Gastroesophageal sphincter (tissue), 4 donors: Measurements from ENCODE around the gene RGS5. TPM values are rescaled to one million over a fixed set of nuclear protein-coding genes. Genes with fewer than 3 reads are reported as not detected.

Experiments
- ATAC-seq: fragments of 150-250 bp; one replicate; pipeline ENCODE4 v1.9.1; 2016; ENCODE audit warnings: mild to moderate bottlenecking, moderate library complexity
- H3K27ac ChIP-seq, 4 donors: fragments of 200-600 bp; sonication (generic) in 3 of 4; 1 replicate in 3 of 4; 2 replicates in 1 of 4; pipeline ENCODE4 v1.5.1; 2016 to 2019
- H3K27me3 ChIP-seq: fragments of 200-600 bp; sonication (generic); one replicate; pipeline ENCODE4 v1.5.1; 2019
- H3K36me3 ChIP-seq, 2 donors: fragments of 200-600 bp; sonication (generic); one replicate each; pipeline ENCODE4 v1.5.1; 2019; ENCODE audit warnings: control low read depth in 1 of 2
- H3K4me1 ChIP-seq, 3 donors: fragments of 200-600 bp; sonication (generic); 1 replicate in 2 of 3; 2 replicates in 1 of 3; pipeline ENCODE4 v1.5.1; 2016 to 2019; ENCODE audit warnings: control low read depth in 2 of 3
- H3K4me3 ChIP-seq, 2 donors: fragments of 200-600 bp; sonication (generic); one replicate each; pipeline ENCODE4 v1.5.1; 2019; ENCODE audit warnings: mild to moderate bottlenecking in 1 of 2, moderate library complexity in 1 of 2
- H3K9me3 ChIP-seq, 3 donors: fragments of 200-600 bp; sonication (generic); one replicate each; pipeline ENCODE4 v1.5.1; 2017 to 2019; ENCODE audit warnings: control low read depth in 2 of 3
- CTCF ChIP-seq, 4 experiments: fragments of 200-600 bp in 2 of 4; fragments of 450-650 bp in 2 of 4; sonication (generic) in 1 of 4; IDR thresholded peaks; one replicate each; pipeline ENCODE4 v1.5.1; 2017 to 2019; ENCODE audit warnings: antibody characterized with exemption in 4 of 4, mild to moderate bottlenecking in 2 of 4, moderate library complexity in 2 of 4
- EP300 ChIP-seq: sonication (generic); formaldehyde crosslinking; IDR thresholded peaks from one replicate; pipeline ENCODE4 v1.6.1; 2017; ENCODE audit warnings: antibody characterized with exemption, mild to moderate bottlenecking
- POLR2A ChIP-seq, 2 donors: fragments of 450-650 bp; IDR thresholded peaks; one replicate each; pipeline ENCODE4 v1.6.1; 2017; ENCODE audit warnings: antibody characterized with exemption in 2 of 2, mild to moderate bottlenecking in 2 of 2, moderate library complexity in 1 of 2
- POLR2AphosphoS5 ChIP-seq: sonication (generic); formaldehyde crosslinking; IDR thresholded peaks from one replicate; pipeline ENCODE4 v1.6.1; 2017; ENCODE audit warnings: antibody characterized with exemption
- WGBS, 2 donors: methylation state at CpG; one replicate each; pipeline ENCODE4 v1.1.5; 2018; ENCODE audit warnings: low coverage in 1 of 2; 5-methylcytosine and 5-hydroxymethylcytosine counted together
- total RNA-seq, 4 donors: library from RNA; depleted of rRNA; stranded (reverse); fragments of >200 nt; gene quantifications; one replicate each; pipeline ENCODE4 v1.1.0, GENCODE V29; 2016

The RGS5 gene
- total RNA-seq, 4 donors from 2014 or later = 267 to 427 (median 386) TPM

DNA sequence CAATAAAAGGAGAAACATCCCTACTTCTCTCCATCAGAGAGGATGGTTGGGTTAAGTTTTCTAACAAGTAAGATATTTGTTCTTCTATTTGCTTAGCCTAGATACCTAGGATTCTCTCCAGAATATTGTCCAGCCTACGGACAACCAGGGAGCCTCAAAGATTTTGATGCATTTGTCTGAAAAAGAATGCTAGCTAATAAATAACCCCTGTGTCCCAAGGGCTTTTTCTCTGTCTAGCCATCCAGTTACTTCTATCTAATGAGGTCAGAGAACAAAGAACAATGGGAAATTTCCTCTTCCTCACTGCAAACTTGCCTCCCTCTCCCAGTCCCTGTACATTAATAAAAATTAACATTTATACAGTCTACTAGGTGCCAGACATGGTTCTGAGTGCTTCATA is 810 bp downstream of the RGS5 start:
- peak overlapping the region; percentile 33 to 44 for H3K4me3 ChIP-seq
- TF ChIP-seq POLR2A (IDR thresholded peaks at IDR 0.05) (no peak), POLR2AphosphoS5 (no peak), CTCF (IDR thresholded peaks at IDR 0.05) (no peak)
- peak overlapping the region; percentile 1 to 74 (median 49) for H3K27ac ChIP-seq
- no peaks in the 10 kb centered on the region for H3K36me3 ChIP-seq
- WGBS, 2 donors = 33 to 44% methylated on average over 1 of the region's 1 CpG
- no peaks in the 10 kb centered on the region for H3K9me3 ChIP-seq
- H3K27me3 ChIP-seq = no peaks in the 10 kb centered on the region
- H3K4me1 ChIP-seq = peaks cover 0 to 25% (median 0%) of the 10 kb centered on the region in 3 donors
- no peak for ATAC-seq

GRCh38 chr1:163197022-163197421 is 5.7 kb downstream of the RGS5 start:
- H3K4me1 ChIP-seq = peaks cover 0 to 25% (median 0%) of the 10 kb centered on the region in 3 donors
- TF ChIP-seq POLR2A (IDR thresholded peaks at IDR 0.05) (no peak), POLR2AphosphoS5 (no peak), CTCF (IDR thresholded peaks at IDR 0.05) (no peak), EP300 (no peak)
- ATAC-seq = no peak
- H3K36me3 ChIP-seq = no peaks in the 10 kb centered on the region
- WGBS, 2 donors = 88 to 91% methylated on average over 3 to 4 of the region's 4 CpGs
- H3K4me3 ChIP-seq = no peak overlapping the region
- H3K9me3 ChIP-seq = no peaks in the 10 kb centered on the region
- peak overlapping the region in 1 of 4 donors; percentile 5 for H3K27ac ChIP-seq
- no peaks in the 10 kb centered on the region for H3K27me3 ChIP-seq

DNA sequence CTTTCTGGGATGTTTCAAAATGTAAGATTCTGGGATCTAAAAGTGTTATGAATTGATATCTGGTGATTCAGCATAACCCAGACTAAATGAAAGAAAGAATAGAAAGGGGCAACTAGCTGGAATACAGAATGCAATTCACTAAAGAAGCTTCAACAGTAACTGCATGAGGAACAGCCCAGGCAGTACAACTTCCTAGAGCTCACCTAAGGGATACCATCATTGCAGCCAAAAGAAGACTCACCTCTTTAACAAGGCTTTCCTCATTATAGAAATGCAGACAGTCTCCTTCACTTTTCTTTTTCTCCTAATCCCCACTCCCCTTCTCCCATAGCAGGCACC is 6.3 kb downstream of the RGS5 start:
- H3K36me3 ChIP-seq = no peaks in the 10 kb centered on the region
- H3K4me1 ChIP-seq = peaks cover 0 to 25% (median 0%) of the 10 kb centered on the region in 3 donors
- ATAC-seq = peak; percentile 10

DNA sequence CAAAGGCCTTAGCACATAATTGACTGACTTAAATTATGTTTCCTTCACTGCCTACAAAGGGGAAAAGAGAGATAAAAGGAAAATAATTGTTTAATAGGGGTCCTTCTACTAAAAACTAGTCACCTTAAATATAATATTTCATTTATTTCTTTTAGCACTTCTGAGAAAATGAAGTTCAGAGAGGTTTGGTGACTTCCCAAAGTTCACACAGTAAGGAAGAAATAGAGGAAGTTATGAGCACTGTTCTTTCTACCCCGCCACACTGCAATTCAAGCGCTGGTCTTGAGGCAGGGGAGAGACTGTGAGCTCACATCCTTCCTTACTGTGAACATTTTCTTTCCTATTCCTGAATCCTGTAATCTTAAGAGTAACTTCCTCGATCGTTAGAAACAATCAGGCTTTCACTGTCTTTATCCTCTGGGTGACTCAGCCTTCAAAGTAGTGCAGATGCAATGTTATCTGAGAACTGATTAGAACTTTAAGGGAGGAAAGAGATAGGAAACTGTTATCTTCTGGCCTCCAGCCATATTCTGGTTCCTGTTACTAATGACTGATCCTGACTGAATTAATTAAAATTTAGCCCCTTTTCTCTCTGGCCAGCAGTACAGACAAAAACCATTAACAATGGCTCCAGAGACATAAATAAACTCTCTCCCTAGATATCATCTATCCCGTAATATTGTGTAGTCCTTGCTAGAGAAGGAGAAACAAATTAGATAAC is 6.8 kb downstream of the RGS5 start:
- Histone ChIP-seq H3K27ac (no peak overlapping the region), H3K27me3 (no peaks in the 10 kb centered on the region), H3K9me3 (no peaks in the 10 kb centered on the region), H3K4me1 (peaks cover 0 to 25% (median 0%) of the 10 kb centered on the region in 3 donors), H3K36me3 (no peaks in the 10 kb centered on the region), H3K4me3 (no peak overlapping the region)
- TF ChIP-seq POLR2A (IDR thresholded peaks at IDR 0.05) (no peak), EP300 (no peak), CTCF (IDR thresholded peaks at IDR 0.05) (no peak), POLR2AphosphoS5 (no peak)
- 33 to 39% methylated on average over 3 to 5 of the region's 5 CpGs for WGBS, 2 donors
- ATAC-seq = peak; percentile 65

More for the DNA sequence above, 6.3 kb downstream of the RGS5 start:
- no peak overlapping the region for H3K4me3 ChIP-seq
- no peak for TF ChIP-seq POLR2A (IDR thresholded peaks at IDR 0.05)
- no peak for TF ChIP-seq EP300
- TF ChIP-seq POLR2AphosphoS5 = no peak
- no peak for TF ChIP-seq CTCF (IDR thresholded peaks at IDR 0.05)
- no peaks in the 10 kb centered on the region for H3K27me3 ChIP-seq
- H3K27ac ChIP-seq = no peak overlapping the region
- H3K9me3 ChIP-seq = no peaks in the 10 kb centered on the region

DNA sequence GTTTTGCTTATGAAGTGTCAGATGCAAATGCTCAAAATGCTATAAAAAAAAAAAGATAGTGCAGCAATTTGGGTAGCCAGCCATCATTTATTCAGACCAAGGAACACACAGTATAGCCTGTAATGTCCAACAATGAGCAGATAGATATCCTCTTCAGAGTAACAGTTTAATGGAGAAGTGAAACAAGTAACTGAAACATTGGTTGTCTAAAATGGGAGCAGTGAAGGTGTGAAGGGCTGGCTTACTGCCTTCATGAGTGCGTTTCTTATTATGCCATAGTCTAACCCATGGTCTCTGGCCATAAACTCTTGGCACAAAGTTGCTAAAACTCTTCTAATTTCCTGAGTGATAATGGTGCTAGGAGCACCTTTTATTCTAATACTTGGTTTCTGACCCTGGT is 11.4 kb downstream of the RGS5 start:
- Histone ChIP-seq H3K4me1 (peaks cover 0 to 6% (median 0%) of the 10 kb centered on the region in 3 donors), H3K27me3 (no peaks in the 10 kb centered on the region), H3K27ac (no peak overlapping the region), H3K9me3 (no peaks in the 10 kb centered on the region), H3K4me3 (no peak overlapping the region), H3K36me3 (no peaks in the 10 kb centered on the region)
- WGBS, 2 donors = 65 to 86% methylated on average over 1 of the region's 1 CpG
- TF ChIP-seq CTCF (IDR thresholded peaks at IDR 0.05) = no peak
- TF ChIP-seq POLR2A (IDR thresholded peaks at IDR 0.05) = no peak
- no peak for TF ChIP-seq POLR2AphosphoS5
- TF ChIP-seq EP300 = no peak
- no peak for ATAC-seq
